ENCODE data around the gene SUPT6H.
"Not testable (repeated sequence)": the region's sequence is repeated elsewhere in the genome, so short reads cannot be mapped to it uniquely, and the experiment has no call there.

The SUPT6H gene

DNA sequence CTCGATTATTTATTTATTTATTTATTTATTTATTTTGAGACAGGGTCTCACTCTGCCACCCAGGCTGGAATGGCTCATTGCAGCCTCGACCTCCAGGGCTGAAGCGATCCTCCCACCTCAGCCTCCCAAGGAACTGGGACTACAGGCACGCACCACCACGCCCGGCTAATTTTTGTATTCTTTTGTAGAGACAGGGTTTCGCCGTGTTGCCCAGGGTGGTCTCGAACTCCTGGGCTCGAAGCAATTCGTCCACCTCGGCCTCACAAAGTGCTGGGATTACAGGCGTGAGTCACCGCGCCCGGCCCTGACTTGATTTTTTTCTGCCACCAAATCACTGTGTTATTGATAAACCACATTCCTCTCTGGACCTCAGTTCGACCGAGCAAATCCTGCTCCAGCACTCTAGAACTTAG is 57.0 kb downstream of the SUPT6H start:
- no peak for DNase-seq (ENCODE audit: low read depth in 2 of 2)

DNA sequence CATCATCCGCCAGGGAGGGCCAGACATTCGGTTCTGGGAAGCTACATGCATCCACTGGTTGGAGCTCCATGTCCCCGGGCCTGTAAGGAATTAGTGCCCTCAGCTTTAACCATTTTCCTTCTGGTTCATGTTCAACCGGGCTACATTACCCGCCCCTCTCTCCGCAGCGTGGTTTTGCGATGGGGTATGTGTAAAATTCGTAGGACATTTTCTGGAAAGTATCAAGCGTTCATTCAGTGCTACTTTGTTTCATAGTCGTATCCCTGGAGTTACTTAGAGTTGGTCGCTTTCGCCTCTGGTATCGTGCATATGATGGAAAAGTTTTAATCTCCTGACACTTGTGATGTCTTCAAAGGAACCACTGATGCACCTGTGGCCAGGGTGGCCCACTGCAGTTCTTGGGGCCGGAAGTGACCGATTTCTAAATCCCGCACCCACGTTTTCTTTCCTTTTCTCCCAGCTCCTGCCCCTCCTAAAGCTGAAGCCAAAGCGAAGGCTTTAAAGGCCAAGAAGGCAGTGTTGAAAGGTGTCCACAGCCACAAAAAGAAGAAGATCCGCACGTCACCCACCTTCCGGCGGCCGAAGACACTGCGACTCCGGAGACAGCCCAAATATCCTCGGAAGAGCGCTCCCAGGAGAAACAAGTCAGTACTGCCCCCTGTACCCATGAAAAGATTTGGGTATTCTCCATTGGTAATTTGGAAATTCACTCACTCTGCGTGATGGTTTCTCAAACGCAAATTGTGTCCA is 58.4 kb downstream of the SUPT6H start:
- no peak for DNase-seq (ENCODE audit: low read depth in 2 of 2)

DNA sequence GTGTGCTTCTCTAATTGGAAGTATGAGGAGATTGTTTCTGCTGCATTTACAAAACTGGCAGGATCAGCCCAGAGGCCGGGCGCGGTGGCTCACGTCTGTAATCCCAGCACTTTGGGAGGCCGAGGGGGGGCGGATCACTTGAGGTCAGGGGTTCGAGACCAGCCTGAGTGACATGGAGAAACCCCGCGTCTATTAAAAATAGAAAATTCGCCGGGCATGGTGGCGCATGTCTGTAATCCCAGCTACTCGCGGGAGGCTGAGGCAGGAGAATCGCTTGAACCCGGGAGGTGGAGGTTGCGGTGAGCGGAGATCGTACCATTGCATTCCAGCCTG is 59.0 kb downstream of the SUPT6H start:
- DNase-seq (ENCODE audit: low read depth in 2 of 2), result not testable (repeated sequence)

DNA sequence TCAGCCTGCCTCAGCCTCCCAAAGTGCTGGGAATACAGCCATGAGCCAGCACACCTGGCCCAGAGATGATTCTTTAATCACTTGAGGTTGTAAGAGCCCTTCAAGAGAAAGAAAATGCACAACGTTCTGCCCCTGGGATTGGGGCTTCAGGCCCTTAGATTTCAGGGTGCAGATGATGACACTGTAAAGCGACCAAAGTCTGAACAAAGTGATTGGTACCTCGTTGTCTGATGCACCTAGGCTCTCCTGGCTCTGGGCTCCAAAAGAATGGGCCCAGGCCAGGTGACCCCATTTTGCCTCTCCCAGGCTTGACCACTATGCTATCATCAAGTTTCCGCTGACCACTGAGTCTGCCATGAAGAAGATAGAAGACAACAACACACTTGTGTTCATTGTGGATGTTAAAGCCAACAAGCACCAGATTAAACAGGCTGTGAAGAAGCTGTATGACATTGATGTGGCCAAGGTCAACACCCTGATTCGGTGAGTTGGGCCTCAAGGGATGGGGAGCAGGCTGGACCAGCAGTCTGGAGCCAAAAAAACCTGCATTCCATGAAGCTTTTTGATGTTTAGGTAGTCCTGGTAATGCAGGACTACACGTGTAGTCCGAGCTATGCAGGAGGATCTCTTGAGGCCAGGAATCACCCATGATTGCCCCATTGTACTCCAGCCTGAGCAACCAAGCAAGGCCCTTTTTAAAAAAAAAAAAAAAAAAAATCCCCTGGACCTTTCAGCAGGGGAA is 60.6 kb downstream of the SUPT6H start:
- DNase-seq (ENCODE audit: low read depth in 2 of 2), result no peak

DNA sequence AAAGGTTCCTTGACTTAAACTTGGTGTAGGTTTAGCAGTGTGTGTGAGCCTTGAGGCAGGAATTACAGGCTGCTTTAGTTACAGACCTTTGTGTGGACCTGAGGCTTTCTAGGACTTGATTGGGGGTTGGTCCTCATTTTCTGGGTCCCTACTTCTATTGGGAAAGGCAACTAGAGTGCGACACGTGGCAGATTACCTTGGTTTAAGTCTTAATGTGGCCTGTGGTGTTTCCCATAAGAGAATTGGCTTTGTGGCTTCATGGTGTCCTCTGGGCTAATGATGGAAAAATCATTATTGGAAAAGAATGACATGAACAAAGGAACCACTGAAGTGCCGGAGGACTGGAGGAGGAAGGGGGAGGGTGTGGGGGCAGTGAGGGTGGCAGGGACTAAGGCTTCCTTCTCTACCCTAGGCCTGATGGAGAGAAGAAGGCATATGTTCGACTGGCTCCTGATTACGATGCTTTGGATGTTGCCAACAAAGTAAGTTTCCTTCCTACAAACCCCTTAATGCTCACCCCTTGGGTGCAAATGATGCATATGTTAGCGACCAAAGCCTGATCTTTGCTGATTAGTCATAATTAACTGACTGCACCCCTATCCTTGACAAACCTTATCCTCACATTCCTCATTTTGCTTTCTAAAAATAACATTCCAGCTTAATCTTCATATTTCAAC is 61.3 kb downstream of the SUPT6H start:
- DNase-seq (ENCODE audit: low read depth in 2 of 2), result no peak

DNA sequence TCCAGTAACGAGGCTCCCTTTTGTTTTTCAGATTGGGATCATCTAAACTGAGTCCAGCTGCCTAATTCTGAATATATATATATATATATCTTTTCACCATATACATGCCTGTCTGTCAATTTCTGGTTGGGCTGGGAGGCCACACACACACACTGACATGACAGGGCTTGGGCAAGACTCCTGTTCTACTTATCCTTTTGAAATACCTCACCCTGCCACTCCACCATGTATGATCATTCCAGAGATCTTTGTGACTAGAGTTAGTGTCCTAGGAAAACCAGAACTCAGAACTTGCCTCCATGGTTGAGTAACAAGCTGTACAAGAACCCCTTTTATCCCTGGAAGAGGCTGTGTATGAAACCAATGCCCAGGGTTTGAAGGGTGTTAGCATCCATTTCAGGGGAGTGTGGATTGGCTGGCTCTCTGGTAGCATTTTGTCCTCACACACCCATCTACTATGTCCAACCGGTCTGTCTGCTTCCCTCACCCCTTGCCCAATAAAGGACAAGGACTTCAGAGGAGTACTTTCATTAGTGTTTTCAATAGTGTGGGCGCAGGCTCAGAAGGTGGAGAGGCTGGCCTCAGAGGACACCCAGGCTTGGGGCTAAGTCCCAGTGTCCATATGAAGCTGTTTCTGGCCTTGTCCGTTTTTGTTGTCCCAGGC is 62.0 kb downstream of the SUPT6H start:
- DNase-seq (ENCODE audit: low read depth in 2 of 2), result not testable (repeated sequence)

DNA sequence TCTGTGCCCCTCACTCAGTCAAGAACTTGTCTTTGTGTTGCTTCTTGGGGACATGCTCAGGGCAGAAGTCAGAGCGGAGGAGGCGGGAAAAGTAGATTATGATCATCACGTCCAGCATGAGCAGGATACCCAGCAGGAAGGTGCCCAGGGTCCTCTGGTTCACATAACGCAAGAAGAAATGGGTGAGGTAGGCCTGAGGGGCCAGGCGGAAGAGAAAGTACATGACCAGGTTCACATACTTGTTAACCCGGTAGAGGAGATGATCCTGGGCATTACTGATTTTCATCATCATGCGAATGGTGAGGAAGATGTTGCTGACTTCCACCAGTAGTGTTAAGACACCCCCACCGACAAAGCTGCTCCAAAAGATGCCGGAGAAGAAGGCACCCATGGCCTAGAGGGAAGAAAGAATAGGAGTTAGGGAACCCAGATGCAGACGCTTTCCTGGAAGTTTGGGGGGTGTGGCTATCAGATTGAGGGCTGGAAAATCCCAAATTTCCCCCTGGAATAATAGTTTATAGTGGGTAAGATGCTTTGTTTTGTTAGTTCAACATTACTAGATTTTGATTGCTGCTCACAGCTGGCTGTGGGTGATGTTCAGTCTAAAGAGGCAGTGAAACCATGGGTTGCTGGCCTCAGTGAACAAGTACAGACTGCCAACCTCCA is 62.6 kb downstream of the SUPT6H start:
- DNase-seq (ENCODE audit: low read depth in 2 of 2), result no peak

DNA sequence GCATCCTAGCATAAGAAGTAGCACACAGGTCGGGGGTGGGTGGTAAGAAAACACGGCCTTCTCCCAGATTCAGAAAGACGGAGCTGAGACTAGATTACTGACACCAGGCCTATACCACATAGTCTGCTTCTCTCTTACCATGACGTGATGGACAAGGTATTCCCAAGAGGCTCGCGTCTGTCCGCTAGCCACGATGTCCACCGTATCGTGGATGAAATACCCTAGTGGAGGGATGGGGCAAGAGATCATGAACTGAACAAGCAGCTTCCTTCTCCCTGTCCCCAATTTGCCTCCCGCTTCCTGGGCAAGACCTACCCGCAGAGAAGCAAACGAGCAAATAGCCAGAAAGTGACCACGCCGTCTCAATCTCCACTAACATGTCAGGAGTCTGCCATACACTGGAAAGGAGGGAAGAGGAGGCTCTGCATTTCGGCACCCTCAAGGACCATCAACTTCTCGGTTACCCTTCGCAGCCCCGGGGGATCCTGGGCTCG is 63.2 kb downstream of the SUPT6H start:
- no peak for DNase-seq (ENCODE audit: low read depth in 2 of 2)

DNA sequence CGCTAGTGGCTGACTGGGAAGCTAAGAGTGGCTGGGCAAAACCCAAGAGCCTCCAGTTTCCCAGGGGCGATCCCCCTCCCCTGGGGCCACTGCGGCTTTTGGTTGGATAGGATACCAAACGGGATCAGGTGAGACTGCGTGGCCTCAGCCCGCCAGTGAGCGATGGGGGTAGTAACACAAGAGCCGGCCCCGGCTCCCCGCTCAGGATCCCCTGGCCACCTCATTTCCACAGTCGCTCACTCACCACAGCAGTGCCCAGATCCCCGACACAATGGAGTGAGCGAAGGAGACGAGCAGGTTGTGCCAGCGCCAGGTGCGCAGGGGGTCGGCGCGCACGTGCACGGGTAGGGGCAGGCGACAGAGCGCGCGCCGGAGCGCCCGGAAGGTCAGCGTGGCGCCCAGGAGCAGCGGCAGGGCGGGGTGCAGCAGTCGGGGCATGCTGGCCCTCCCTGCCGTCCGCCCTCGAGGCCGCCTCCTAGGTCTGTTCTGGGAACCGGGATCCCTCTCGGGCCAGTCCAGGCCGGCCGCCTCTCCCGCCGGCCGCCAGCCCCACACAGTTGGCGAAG is 63.7 kb downstream of the SUPT6H start:
- DNase-seq (ENCODE audit: low read depth in 2 of 2), result no peak

DNA sequence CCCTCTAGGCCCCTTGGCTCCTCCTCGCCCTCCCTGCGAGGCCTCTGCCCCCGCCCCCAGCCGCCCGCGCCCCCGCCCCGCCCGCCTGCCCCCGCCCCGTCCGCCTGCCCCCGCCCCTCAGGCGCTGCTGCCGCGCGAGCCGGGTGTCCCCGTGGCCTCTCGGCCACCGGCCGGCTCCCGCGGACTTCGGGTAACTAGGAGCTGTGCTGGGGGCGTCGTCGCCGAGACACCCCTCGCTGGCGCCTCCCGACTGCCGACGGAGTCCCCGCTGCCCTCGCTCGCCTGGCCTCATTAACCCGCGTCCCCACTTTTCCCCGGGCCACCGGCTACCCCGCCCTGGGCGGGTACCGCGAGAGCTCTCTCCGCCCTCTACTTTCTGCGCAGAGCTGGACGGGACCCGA is 64.2 kb downstream of the SUPT6H start, which contains the start of gene TLCD1:
TLCD1 (minus strand) TSS at position 8 of the 401 bp plus-strand sequence. CDS start 136 bp downstream, outside the sequence.
- DNase-seq (ENCODE audit: low read depth in 2 of 2), result no peak

DNA sequence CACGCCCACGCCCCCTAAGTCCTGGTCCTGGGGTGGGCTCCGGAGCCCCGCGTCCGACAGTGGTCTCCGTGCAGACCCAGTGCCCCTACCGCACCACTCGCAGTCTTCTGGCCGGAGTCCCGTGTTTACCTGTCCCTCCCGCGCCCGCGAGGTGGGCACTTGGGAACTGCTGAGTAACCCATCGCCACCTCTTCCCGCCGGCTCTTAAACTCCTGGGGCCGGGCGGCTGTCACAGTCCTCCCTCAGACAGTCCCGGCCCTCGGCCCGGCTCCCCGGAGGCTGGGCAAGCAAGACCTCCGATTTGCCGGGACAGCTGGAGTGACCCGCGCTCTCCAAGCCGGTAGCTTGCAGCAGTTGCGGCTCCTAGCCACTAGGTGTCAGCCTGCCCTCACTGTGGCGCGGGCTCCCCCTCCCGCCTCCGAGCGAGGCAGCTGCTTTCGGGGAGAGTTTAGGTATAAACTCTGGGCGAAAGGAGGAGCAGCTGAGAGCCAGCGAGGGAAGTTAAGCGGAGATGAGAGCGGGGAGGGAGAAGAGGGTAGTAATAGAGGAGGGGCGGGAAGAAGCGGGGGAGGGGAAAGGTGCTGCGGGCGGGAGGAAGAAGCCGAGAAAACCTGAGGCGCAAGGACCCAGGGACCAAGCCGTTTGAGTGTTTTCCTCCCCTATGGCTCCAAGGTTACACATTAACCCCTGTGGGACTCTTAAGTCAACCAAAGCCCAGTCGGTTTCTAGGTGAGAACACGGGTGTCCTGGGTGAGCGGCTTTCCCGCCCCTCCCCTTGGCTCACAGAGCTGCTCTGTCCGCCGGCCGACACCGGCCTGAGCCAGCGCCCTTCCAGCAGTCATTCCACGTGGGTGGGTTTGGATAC is 64.9 kb downstream of the SUPT6H start:
- DNase-seq (ENCODE audit: low read depth in 2 of 2), result peak; percentile 76 to 83

DNA sequence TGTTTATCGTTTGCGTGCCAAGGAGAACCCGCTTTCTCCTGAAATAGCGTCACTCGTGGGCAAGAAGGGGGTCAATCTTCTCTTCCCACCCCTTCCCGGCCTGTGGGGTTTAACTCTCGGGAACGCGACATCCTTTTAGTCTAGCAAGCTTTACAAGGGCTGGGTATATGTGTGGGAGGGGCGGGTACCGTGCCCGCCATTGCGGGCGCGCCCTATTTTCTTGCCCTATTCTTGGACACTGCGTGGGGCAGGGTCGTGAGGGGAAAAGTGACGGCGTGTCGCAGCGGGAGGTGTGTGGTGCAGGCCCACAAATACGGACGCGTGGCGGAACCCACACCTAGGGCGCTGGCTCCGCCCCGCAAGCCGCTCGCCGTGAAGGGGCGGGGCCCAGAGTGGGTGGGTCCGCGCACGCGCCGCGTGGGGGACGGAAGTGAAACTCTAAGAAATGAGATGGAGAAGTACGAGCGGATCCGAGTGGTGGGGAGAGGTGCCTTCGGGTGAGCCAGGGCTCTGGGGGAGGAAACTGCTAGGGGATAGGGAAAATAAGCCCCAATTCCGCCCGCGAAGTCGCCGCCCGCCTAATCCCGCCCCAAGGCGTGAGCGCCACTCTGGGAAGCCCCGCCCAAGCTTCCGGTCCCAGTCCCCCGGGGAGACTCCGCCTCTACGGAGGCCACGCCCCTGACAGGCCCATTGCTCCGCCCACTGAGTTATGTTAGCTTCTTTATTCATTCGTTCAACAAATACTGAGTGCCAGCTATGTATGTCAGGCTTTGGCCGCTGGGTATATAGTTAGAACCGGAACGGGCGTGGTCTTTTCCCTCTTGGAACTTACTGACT is 66.6 kb downstream of the SUPT6H start, which contains the start of gene NEK8:
NEK8 (plus strand) TSS at position 425 of the 837 bp plus-strand sequence; CDS start at position 451, 26 bp downstream.
- peak; percentile 70 to 76 for DNase-seq (ENCODE audit: low read depth in 2 of 2)

DNA sequence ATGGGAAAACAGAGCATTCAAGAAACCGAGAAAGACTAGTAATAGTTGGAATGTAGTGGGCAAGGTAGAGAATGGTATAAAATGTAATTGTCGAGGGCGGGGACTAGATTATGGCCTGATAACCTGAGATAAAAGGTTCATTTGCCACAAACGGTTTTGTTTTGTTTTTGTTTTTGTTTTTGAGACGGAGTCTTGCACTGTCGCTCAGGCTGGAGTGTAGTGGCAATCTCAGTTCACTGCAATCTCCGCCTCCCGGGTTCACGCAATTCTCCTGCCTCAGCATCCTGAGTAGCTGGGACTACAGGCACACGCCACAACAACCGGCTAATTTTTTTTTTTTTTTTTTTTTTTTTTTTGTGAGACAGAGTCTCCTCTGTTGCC is 67.9 kb downstream of the SUPT6H start:
- no peak for DNase-seq (ENCODE audit: low read depth in 2 of 2)

DNA sequence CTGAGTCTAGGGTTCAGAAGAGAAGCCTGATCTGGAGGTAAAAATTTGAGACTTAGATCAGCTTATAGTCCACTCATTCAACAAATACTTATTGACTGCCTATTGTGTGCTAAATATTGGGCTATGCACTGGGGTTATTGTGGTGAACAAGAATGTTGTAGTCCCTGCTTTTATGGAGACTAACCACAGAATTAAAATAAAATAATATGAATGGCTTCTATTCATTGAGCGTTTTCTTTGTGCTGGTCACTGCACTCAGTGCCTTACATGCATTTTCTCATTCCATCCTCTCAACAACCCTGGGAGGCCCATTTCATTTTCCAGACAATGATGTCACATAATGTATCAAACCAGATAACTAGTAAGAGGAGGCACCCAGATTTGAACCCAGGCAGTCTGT is 71.3 kb downstream of the SUPT6H start:
- no peak for DNase-seq (ENCODE audit: low read depth in 2 of 2)

DNA sequence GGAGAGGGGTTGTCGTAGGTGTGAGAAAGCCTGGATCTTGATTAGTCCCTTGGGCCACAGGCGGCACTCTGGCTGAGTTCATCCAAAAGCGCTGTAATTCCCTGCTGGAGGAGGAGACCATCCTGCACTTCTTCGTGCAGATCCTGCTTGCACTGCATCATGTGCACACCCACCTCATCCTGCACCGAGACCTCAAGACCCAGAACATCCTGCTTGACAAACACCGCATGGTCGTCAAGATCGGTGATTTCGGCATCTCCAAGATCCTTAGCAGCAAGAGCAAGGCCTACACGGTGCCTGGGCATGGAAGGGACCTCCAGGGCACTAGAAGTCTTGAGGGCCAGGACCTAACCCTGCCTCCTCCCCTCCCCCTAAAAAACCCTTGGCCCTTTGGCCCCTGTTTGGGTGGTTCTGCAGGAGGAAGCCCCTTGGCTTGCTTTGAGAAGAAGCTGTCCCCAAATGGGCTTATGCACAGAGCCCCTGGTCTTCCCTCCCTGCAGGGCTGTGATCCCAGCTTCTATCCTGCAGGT is 72.8 kb downstream of the SUPT6H start:
- DNase-seq (ENCODE audit: low read depth in 2 of 2), result no peak

DNA sequence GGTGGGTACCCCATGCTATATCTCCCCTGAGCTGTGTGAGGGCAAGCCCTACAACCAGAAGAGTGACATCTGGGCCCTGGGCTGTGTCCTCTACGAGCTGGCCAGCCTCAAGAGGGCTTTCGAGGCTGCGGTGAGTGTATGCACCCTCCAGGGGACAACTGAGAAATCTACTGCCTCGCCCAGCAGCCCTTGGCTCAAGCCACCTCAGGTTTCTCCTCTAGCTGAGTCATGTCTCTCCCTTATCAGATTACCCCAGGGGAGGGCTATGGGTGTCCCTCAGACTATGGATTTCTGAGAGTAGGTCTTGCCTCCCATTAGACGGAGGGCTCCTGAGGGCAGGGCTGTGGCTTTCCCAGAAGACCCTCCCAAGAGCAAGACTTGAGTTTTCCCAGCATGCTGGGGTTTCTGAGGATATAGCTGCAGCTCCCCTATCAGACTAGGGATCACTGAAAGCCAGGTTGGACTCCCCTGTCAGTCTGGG is 73.3 kb downstream of the SUPT6H start:
- no peak for DNase-seq (ENCODE audit: low read depth in 2 of 2)

DNA sequence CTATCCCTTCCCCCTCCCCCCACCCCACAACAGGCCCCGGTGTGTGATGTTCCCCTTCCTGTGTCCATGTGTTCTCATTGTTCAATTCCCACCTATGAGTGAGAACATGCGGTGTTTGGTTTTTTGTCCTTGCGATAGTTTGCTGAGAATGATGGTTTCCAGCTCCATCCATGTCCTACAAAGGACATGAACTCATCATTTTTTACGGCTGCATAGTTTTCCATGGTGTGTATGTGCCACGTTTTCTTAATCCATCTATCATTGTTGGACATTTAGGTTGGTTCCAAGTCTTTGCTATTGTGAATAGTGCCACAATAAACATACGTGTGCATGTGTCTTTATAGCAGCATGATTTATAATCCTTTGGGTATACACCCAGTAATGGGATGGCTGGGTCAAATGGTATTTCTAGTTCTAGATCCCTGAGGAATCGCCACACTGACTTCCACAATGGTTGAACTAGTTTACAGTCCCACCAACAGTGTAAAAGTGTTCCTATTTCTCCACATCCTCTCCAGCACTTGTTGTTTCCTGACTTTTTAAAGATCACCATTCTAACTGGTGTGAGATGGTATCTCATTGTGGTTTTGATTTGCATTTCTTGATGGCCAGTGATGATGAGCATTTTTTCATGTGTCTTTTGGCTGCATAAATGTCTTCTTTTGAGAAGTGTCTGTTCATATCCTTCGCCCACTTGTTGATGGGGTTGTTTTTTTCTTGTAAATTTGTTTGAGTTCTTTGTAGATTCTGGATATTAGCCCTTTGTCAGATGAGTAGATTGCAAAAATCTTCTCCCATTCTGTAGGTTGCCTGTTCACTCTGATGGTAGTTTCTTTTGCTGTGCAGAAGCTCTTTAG is 74.1 kb downstream of the SUPT6H start:
- not testable (repeated sequence) for DNase-seq (ENCODE audit: low read depth in 2 of 2)

DNA sequence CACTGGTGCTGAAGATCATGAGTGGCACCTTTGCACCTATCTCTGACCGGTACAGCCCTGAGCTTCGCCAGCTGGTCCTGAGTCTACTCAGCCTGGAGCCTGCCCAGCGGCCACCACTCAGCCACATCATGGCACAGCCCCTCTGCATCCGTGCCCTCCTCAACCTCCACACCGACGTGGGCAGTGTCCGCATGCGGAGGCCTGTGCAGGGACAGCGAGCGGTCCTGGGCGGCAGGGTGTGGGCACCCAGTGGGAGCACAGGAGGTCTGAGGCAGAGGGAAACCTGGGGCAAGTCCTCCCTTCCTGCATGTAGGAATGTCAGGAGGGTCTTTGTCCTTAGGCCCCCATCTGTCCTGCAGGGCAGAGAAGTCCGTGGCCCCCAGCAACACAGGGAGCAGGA is 75.3 kb downstream of the SUPT6H start:
- no peak for DNase-seq (ENCODE audit: low read depth in 2 of 2)

Measured in fibroblast of skin of left biceps (primary cell).